ENCODE data around the gene TLR6. TPM values are rescaled to one million over a fixed set of nuclear protein-coding genes. Genes with fewer than 3 reads are reported as not detected.

TLR6 gene
- total and polyA plus RNA-seq, 3 donors from 2014 or later, result 0.47 to 1.8 (median 1.2) TPM

- no peak for DNase-seq
- Histone ChIP-seq H3K27ac (no peak overlapping the region), H3K4me3 (no peak overlapping the region), H3K9me3 (no peaks in the 10 kb centered on the region), H3K27me3 (no peaks in the 10 kb centered on the region), H3K36me3 (ENCODE audit: low read depth, missing control alignments) (no peaks in the 10 kb centered on the region), H3K4me1 (no peaks in the 10 kb centered on the region)
- intact Hi-C loops (cut with DNase I; ENCODE audit: low total_unique reads), result no loop called here
- TF ChIP-seq, protein P1, sequence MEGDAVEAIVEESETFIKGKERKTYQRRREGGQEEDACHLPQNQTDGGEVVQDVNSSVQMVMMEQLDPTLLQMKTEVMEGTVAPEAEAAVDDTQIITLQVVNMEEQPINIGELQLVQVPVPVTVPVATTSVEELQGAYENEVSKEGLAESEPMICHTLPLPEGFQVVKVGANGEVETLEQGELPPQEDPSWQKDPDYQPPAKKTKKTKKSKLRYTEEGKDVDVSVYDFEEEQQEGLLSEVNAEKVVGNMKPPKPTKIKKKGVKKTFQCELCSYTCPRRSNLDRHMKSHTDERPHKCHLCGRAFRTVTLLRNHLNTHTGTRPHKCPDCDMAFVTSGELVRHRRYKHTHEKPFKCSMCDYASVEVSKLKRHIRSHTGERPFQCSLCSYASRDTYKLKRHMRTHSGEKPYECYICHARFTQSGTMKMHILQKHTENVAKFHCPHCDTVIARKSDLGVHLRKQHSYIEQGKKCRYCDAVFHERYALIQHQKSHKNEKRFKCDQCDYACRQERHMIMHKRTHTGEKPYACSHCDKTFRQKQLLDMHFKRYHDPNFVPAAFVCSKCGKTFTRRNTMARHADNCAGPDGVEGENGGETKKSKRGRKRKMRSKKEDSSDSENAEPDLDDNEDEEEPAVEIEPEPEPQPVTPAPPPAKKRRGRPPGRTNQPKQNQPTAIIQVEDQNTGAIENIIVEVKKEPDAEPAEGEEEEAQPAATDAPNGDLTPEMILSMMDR (IDR thresholded peaks at IDR 0.05), result no peak
- no peak for TF ChIP-seq POLR2A (IDR thresholded peaks at IDR 0.05)
- 94% methylated on average over 3 of the region's 3 CpGs for WGBS, 2 donors
These were observed 61.5 kb downstream of the TLR6 start for GRCh38 chr4:38795087-38795486.

DNA sequence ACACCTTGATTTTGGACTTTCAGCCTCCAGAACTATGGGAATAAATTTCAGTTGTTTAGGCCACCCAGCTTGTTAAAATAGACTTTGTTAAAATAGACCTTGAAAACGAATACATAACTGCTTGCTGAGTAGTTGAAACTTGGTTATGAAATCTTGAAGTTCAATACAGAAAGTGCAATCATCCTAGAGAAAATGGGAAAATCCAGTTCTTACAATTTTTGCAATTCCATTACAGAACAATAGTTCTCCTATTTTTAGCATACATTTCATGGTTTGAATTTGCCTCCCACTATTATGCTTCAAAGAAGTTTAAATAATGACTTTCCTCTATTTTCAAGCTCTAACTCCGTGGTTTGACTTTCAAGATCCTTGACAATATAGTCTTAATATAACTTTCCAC lies 62.6 kb downstream of the TLR6 start:
- no peak for DNase-seq
- no peaks in the 10 kb centered on the region for H3K4me1 ChIP-seq
- H3K27ac ChIP-seq, result no peak overlapping the region
- intact Hi-C loops (cut with DNase I; ENCODE audit: low total_unique reads), result no loop called here
- H3K27me3 ChIP-seq, result no peaks in the 10 kb centered on the region
- WGBS, 2 donors, result 69 to 70% methylated on average over 2 of the region's 2 CpGs
- no peak overlapping the region for H3K4me3 ChIP-seq
- no peaks in the 10 kb centered on the region for H3K36me3 ChIP-seq (ENCODE audit: low read depth, missing control alignments)
- TF ChIP-seq, protein P1 (IDR thresholded peaks at IDR 0.05), result no peak
- TF ChIP-seq POLR2A (IDR thresholded peaks at IDR 0.05), result no peak
- H3K9me3 ChIP-seq, result no peaks in the 10 kb centered on the region

- no peaks in the 10 kb centered on the region for H3K36me3 ChIP-seq (ENCODE audit: low read depth, missing control alignments)
- H3K27ac ChIP-seq, result no peak overlapping the region
- intact Hi-C loops (cut with DNase I; ENCODE audit: low total_unique reads), result no loop called here
- H3K9me3 ChIP-seq, result no peaks in the 10 kb centered on the region
- TF ChIP-seq, protein P1 (IDR thresholded peaks at IDR 0.05), result no peak
- TF ChIP-seq POLR2A (IDR thresholded peaks at IDR 0.05), result no peak
- H3K27me3 ChIP-seq, result no peaks in the 10 kb centered on the region
- no peaks in the 10 kb centered on the region for H3K4me1 ChIP-seq
- DNase-seq, result no peak
- WGBS, 2 donors, result 69 to 74% methylated on average over 2 of the region's 2 CpGs
- H3K4me3 ChIP-seq, result no peak overlapping the region
These were observed 65.6 kb downstream of the TLR6 start for GRCh38 chr4:38791010-38791409.

GRCh38 chr4:38788317-38788716 lies 68.3 kb downstream of the TLR6 start:
- 83 to 84% methylated on average over 1 of the region's 1 CpG for WGBS, 2 donors
- DNase-seq, result no peak
- H3K9me3 ChIP-seq, result no peaks in the 10 kb centered on the region
- H3K36me3 ChIP-seq (ENCODE audit: low read depth, missing control alignments), result no peaks in the 10 kb centered on the region
- no peaks in the 10 kb centered on the region for H3K4me1 ChIP-seq
- H3K4me3 ChIP-seq, result no peak overlapping the region
- TF ChIP-seq, protein P1 (IDR thresholded peaks at IDR 0.05), result no peak
- no peak for TF ChIP-seq POLR2A (IDR thresholded peaks at IDR 0.05)
- intact Hi-C loops (cut with DNase I; ENCODE audit: low total_unique reads), result no loop called here
- no peaks in the 10 kb centered on the region for H3K27me3 ChIP-seq
- H3K27ac ChIP-seq, result no peak overlapping the region

GRCh38 chr4:38787693-38788092 lies 68.9 kb downstream of the TLR6 start:
- Histone ChIP-seq H3K4me1 (no peaks in the 10 kb centered on the region), H3K4me3 (no peak overlapping the region), H3K27ac (no peak overlapping the region), H3K9me3 (no peaks in the 10 kb centered on the region), H3K27me3 (no peaks in the 10 kb centered on the region), H3K36me3 (ENCODE audit: low read depth, missing control alignments) (no peaks in the 10 kb centered on the region)
- 86 to 91% methylated on average over 4 of the region's 4 CpGs for WGBS, 2 donors
- TF ChIP-seq, protein P1 (IDR thresholded peaks at IDR 0.05), result no peak
- no peak for TF ChIP-seq POLR2A (IDR thresholded peaks at IDR 0.05)
- no peak for DNase-seq
- intact Hi-C loops (cut with DNase I; ENCODE audit: low total_unique reads), result no loop called here

All from testis (tissue), 3 donors.